Measurements from ENCODE around the gene CCDC89.
"Not testable (repeated sequence)": the region's sequence is repeated elsewhere in the genome, so short reads cannot be mapped to it uniquely, and the experiment has no call there.

The CCDC89 gene

GRCh38 chr11:85661972-85662664, 23.9 kb downstream of the CCDC89 start:
- TF ChIP-seq CTCF (IDR thresholded peaks at IDR 0.05) (no peak), ZFX (IDR thresholded peaks at IDR 0.05; ENCODE audit: borderline replicate concordance) (no peak)
- H3K27ac ChIP-seq = no peak overlapping the region; the same call in 1 of the 2 replicates

- TF ChIP-seq CTCF (IDR thresholded peaks at IDR 0.05) (no peak), ZFX (IDR thresholded peaks at IDR 0.05; ENCODE audit: borderline replicate concordance) (no peak)
- H3K27ac ChIP-seq = no peak overlapping the region
Observed at GRCh38 chr11:85658180-85658579, 27.8 kb downstream of the CCDC89 start.

GRCh38 chr11:85656777-85657176, 29.2 kb downstream of the CCDC89 start:
- H3K27ac ChIP-seq = no peak overlapping the region
- TF ChIP-seq ZFX (IDR thresholded peaks at IDR 0.05; ENCODE audit: borderline replicate concordance) (no peak), CTCF (IDR thresholded peaks at IDR 0.05) (no peak)

GRCh38 chr11:85654343-85654742, 31.7 kb downstream of the CCDC89 start:
- not testable (repeated sequence) for H3K27ac ChIP-seq

GRCh38 chr11:85652786-85653447, 33.1 kb downstream of the CCDC89 start:
- peak overlapping the region; percentile 11; the same call in 1 of the 2 replicates for H3K27ac ChIP-seq
- TF ChIP-seq CTCF (IDR thresholded peaks at IDR 0.05) (no peak), ZFX (IDR thresholded peaks at IDR 0.05; ENCODE audit: borderline replicate concordance) (no peak)

GRCh38 chr11:85651118-85651517, 34.9 kb downstream of the CCDC89 start:
- TF ChIP-seq CTCF (IDR thresholded peaks at IDR 0.05) (no peak), ZFX (IDR thresholded peaks at IDR 0.05; ENCODE audit: borderline replicate concordance) (no peak)

GRCh38 chr11:85647604-85648299, 38.2 kb downstream of the CCDC89 start, which contains the start of gene TMEM126A:
Gene TMEM126A (plus strand): TSS chr11:85647967. CDS start chr11:85650256, 2,289 bp downstream.
- peak within 1 kb of the TSS; percentile 88 for H3K27ac ChIP-seq
- TF ChIP-seq ZFX (IDR thresholded peaks at IDR 0.05; ENCODE audit: borderline replicate concordance) (no peak), CTCF (IDR thresholded peaks at IDR 0.05) (no peak)

More at GRCh38 chr11:85651118-85651517, 34.9 kb downstream of the CCDC89 start:
- H3K27ac ChIP-seq = no peak overlapping the region
